WTC11 (cell line): ENCODE data around the gene IQSEC1. TPM values are rescaled to one million over a fixed set of nuclear protein-coding genes. Genes with fewer than 3 reads are reported as not detected.

Experiments used
- ATAC-seq: fragments of 200-7000 bp; cut with Tn5 transposase; 2 replicates; pipeline ENCODE4 v1.10.0; 2021; ENCODE audit warnings: mild to moderate bottlenecking, moderate library complexity
- CTCF ChIA-PET: fragments of 300-600 bp; sonication (Branson Sonifier 250); formaldehyde crosslinking; loops from one replicate; lab custom pipeline; 2021; ENCODE audit warnings: antibody characterized with exemption; lab: Charles Lee
- POLR2A ChIA-PET: fragments of 350-600 bp; sonication (Branson Sonifier 250); formaldehyde crosslinking; loops from one replicate; lab custom pipeline; 2021; ENCODE audit warnings: antibody characterized with exemption; lab: Charles Lee
- DNase-seq: peaks from one replicate; pipeline ENCODE4 v3.0.0; 2021; ENCODE audit warnings: low spot score
- H3K27ac Mint-ChIP-seq: 2 replicates; pipeline ENCODE4 v1.8.0; 2021; ENCODE audit warnings: mixed read lengths
- H3K27me3 Mint-ChIP-seq: 2 replicates; pipeline ENCODE4 v1.8.0; 2021; ENCODE audit warnings: low read depth, mild to moderate bottlenecking, moderate library complexity, mixed read lengths
- H3K36me3 Mint-ChIP-seq: 2 replicates; pipeline ENCODE4 v1.8.0; 2021; ENCODE audit warnings: mixed read lengths
- H3K4me1 Mint-ChIP-seq: 2 replicates; pipeline ENCODE4 v1.8.0; 2022; ENCODE audit warnings: mixed read lengths
- H3K4me3 Mint-ChIP-seq: 2 replicates; pipeline ENCODE4 v1.8.0; 2021; ENCODE audit warnings: mild to moderate bottlenecking, moderate library complexity, mixed read lengths
- H3K9me3 Mint-ChIP-seq: 2 replicates; pipeline ENCODE4 v1.8.0; 2021; ENCODE audit warnings: mixed read lengths
- ATF1 ChIP-seq: sonication (generic); formaldehyde crosslinking; IDR thresholded peaks from 2 replicates; pipeline ENCODE4 v1.8.1; 2023; ENCODE audit warnings: mild to moderate bottlenecking, moderate library complexity, missing genetic modification reagents
- CREB1 ChIP-seq: sonication (generic); formaldehyde crosslinking; IDR thresholded peaks from 2 replicates; pipeline ENCODE4 v1.8.0; 2023; ENCODE audit warnings: mild to moderate bottlenecking, missing genetic modification reagents
- KAT7 ChIP-seq: sonication (generic); formaldehyde crosslinking; IDR thresholded peaks from 2 replicates; pipeline ENCODE4 v1.8.1; 2023; ENCODE audit warnings: missing genetic modification reagents, mild to moderate bottlenecking, borderline replicate concordance
- NFE2L1 ChIP-seq: sonication (generic); formaldehyde crosslinking; IDR thresholded peaks from 2 replicates; pipeline ENCODE4 v1.8.1; 2023; ENCODE audit warnings: missing genetic modification reagents
- NR3C1 ChIP-seq: sonication (generic); formaldehyde crosslinking; conservative IDR thresholded peaks from 2 replicates; pipeline ENCODE4 v1.8.1; 2023; ENCODE audit warnings: low read depth, mild to moderate bottlenecking, missing genetic modification reagents
- SMAD4 ChIP-seq: sonication (generic); formaldehyde crosslinking; IDR thresholded peaks from 2 replicates; pipeline ENCODE4 v1.8.0; 2022; ENCODE audit warnings: mild to moderate bottlenecking, missing genetic modification reagents
- SOX15 ChIP-seq: fragments of 250-450 bp; sonication (Bioruptor Pico); IDR thresholded peaks from 2 replicates; pipeline ENCODE4 v1.9.0; 2021; ENCODE audit warnings: mild to moderate bottlenecking
- ZNF317 ChIP-seq: sonication (generic); formaldehyde crosslinking; IDR thresholded peaks from 2 replicates; pipeline ENCODE4 v1.8.1; 2023; ENCODE audit warnings: low read depth, mild to moderate bottlenecking, moderate library complexity, missing genetic modification reagents, borderline replicate concordance
- ZNF423 ChIP-seq: fragments of 250-450 bp; sonication (Bioruptor Pico); IDR thresholded peaks from 2 replicates; pipeline ENCODE4 v2.1.2; 2022; ENCODE audit warnings: mild to moderate bottlenecking, moderate library complexity
- ZNF671 ChIP-seq: fragments of 250-450 bp; sonication (Bioruptor Pico); IDR thresholded peaks from 2 replicates; pipeline ENCODE4 v1.8.0; 2021; ENCODE audit warnings: mild to moderate bottlenecking
- total RNA-seq: library from RNA; stranded (reverse); gene quantifications from 3 replicates; pipeline ENCODE4 v1.2.3, GENCODE V29; 2021
- TF ChIP-seq, protein P1 (sequence below): sonication (generic); formaldehyde crosslinking; IDR thresholded peaks from 2 replicates; pipeline ENCODE4 v1.8.1; 2023; ENCODE audit warnings: mild to moderate bottlenecking, missing genetic modification reagents, borderline replicate concordance
- TF ChIP-seq, protein P2 (sequence below): fragments of 250-450 bp; sonication (Bioruptor Pico); IDR thresholded peaks from 2 replicates; pipeline ENCODE4 v1.9.0; 2021; ENCODE audit warnings: mild to moderate bottlenecking
- TF ChIP-seq, protein P3 (sequence below): sonication (generic); formaldehyde crosslinking; IDR thresholded peaks from 2 replicates; pipeline ENCODE4 v1.8.0; 2023; ENCODE audit warnings: missing genetic modification reagents, mild to moderate bottlenecking, borderline replicate concordance
- TF ChIP-seq, protein P4 (sequence below): fragments of 250-450 bp; sonication (Bioruptor Pico); IDR thresholded peaks from 2 replicates; pipeline ENCODE4 v2.1.2; 2022; ENCODE audit warnings: mild to moderate bottlenecking, moderate library complexity
- TF ChIP-seq, protein P5 (sequence below): fragments of 250-450 bp; sonication (Bioruptor Pico); conservative IDR thresholded peaks from 2 replicates; pipeline ENCODE4 v1.9.0; 2021; ENCODE audit warnings: mild to moderate bottlenecking
- TF ChIP-seq, protein P6 (sequence below): sonication (generic); formaldehyde crosslinking; IDR thresholded peaks from 2 replicates; pipeline ENCODE4 v1.8.1; 2022; ENCODE audit warnings: mild to moderate bottlenecking, missing genetic modification reagents, moderate library complexity, borderline replicate concordance
- TF ChIP-seq, protein P7 (sequence below): sonication (generic); formaldehyde crosslinking; IDR thresholded peaks from 2 replicates; pipeline ENCODE4 v1.8.0; 2022; ENCODE audit warnings: mild to moderate bottlenecking, missing genetic modification reagents

IQSEC1 gene
- total RNA-seq, 1 experiment from 2014 or later, result 35.0 TPM

DNA sequence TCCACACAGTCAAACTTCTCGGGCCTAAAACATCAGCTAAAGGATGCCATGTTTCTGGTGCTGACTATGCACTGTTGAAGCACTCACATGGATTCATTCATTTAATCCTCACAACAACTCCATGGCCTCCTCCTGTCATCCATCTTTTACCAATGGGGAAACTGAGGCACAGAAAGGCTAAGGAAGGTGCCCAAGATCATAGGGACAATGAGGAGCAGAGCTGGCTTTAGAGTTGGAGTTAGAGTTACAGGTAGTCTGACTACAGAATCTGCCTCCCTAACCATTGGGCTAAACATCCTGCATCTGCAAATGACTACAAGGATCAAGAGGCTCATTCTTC, 111.6 kb downstream of the IQSEC1 start (continued):
- TF ChIP-seq, protein P1, sequence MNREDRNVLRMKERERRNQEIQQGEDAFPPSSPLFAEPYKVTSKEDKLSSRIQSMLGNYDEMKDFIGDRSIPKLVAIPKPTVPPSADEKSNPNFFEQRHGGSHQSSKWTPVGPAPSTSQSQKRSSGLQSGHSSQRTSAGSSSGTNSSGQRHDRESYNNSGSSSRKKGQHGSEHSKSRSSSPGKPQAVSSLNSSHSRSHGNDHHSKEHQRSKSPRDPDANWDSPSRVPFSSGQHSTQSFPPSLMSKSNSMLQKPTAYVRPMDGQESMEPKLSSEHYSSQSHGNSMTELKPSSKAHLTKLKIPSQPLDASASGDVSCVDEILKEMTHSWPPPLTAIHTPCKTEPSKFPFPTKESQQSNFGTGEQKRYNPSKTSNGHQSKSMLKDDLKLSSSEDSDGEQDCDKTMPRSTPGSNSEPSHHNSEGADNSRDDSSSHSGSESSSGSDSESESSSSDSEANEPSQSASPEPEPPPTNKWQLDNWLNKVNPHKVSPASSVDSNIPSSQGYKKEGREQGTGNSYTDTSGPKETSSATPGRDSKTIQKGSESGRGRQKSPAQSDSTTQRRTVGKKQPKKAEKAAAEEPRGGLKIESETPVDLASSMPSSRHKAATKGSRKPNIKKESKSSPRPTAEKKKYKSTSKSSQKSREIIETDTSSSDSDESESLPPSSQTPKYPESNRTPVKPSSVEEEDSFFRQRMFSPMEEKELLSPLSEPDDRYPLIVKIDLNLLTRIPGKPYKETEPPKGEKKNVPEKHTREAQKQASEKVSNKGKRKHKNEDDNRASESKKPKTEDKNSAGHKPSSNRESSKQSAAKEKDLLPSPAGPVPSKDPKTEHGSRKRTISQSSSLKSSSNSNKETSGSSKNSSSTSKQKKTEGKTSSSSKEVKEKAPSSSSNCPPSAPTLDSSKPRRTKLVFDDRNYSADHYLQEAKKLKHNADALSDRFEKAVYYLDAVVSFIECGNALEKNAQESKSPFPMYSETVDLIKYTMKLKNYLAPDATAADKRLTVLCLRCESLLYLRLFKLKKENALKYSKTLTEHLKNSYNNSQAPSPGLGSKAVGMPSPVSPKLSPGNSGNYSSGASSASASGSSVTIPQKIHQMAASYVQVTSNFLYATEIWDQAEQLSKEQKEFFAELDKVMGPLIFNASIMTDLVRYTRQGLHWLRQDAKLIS (CRISPR knock-in tag), result no peak
- no peak for TF ChIP-seq KAT7
- no peak for TF ChIP-seq ZNF317 (CRISPR knock-in tag)
- TF ChIP-seq ZNF423 (CRISPR knock-in tag), result no peak
- no peak for TF ChIP-seq NFE2L1 (CRISPR knock-in tag)
- TF ChIP-seq, all 79 proteins: peak for 0

DNA sequence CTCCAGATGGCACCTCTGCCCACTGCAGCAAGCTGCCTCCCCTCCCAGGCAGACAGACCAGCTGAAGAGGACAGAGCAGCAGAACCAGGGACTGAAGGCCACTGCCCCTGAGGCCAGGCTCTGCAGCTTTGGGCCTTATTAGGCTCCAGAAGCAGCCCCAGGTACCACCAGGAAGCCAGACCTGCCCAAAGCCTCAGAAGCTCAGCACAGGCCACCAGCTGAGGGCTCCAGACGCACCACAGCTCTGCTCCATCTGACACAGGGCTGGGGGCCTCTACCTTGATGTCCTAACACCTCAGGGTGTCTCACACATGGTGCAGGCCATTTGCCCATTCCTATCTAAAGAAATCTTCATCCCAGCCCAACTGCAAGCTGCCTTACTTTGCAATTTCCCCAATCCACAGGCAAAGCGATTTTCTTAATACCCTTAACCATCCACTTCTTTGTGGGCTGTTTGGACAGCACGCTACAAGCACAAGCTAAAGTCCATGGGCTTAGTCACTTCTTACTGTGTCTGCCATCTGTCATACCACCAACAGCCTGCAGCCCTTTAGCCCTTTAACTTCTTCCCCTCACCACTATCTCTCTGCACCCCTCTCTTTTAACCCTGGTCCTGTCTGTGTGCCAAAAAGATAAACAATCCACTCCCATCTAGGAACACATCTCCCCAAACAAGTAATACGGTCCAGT, 112.1 kb downstream of the IQSEC1 start:
- no peak overlapping the region for H3K4me3 Mint-ChIP-seq
- DNase-seq (no peak), ATAC-seq (no peak)
- CTCF ChIA-PET, result interaction anchor here (0.6 to 4.0 kb wide), 6 partner anchors 14 to 131 kb away, joined by 3 to 14 read pairs (median 4); no protein-coding TSS in a partner anchor
- TF ChIP-seq NR3C1 (no peak), SMAD4 (no peak), ZNF671 (no peak), SOX15 (CRISPR knock-in tag) (no peak), CREB1 (no peak), ATF1 (CRISPR knock-in tag) (no peak)
- TF ChIP-seq, protein P2, sequence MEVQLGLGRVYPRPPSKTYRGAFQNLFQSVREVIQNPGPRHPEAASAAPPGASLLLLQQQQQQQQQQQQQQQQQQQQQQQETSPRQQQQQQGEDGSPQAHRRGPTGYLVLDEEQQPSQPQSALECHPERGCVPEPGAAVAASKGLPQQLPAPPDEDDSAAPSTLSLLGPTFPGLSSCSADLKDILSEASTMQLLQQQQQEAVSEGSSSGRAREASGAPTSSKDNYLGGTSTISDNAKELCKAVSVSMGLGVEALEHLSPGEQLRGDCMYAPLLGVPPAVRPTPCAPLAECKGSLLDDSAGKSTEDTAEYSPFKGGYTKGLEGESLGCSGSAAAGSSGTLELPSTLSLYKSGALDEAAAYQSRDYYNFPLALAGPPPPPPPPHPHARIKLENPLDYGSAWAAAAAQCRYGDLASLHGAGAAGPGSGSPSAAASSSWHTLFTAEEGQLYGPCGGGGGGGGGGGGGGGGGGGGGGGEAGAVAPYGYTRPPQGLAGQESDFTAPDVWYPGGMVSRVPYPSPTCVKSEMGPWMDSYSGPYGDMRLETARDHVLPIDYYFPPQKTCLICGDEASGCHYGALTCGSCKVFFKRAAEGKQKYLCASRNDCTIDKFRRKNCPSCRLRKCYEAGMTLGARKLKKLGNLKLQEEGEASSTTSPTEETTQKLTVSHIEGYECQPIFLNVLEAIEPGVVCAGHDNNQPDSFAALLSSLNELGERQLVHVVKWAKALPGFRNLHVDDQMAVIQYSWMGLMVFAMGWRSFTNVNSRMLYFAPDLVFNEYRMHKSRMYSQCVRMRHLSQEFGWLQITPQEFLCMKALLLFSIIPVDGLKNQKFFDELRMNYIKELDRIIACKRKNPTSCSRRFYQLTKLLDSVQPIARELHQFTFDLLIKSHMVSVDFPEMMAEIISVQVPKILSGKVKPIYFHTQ, result no peak
- TF ChIP-seq, protein P3, sequence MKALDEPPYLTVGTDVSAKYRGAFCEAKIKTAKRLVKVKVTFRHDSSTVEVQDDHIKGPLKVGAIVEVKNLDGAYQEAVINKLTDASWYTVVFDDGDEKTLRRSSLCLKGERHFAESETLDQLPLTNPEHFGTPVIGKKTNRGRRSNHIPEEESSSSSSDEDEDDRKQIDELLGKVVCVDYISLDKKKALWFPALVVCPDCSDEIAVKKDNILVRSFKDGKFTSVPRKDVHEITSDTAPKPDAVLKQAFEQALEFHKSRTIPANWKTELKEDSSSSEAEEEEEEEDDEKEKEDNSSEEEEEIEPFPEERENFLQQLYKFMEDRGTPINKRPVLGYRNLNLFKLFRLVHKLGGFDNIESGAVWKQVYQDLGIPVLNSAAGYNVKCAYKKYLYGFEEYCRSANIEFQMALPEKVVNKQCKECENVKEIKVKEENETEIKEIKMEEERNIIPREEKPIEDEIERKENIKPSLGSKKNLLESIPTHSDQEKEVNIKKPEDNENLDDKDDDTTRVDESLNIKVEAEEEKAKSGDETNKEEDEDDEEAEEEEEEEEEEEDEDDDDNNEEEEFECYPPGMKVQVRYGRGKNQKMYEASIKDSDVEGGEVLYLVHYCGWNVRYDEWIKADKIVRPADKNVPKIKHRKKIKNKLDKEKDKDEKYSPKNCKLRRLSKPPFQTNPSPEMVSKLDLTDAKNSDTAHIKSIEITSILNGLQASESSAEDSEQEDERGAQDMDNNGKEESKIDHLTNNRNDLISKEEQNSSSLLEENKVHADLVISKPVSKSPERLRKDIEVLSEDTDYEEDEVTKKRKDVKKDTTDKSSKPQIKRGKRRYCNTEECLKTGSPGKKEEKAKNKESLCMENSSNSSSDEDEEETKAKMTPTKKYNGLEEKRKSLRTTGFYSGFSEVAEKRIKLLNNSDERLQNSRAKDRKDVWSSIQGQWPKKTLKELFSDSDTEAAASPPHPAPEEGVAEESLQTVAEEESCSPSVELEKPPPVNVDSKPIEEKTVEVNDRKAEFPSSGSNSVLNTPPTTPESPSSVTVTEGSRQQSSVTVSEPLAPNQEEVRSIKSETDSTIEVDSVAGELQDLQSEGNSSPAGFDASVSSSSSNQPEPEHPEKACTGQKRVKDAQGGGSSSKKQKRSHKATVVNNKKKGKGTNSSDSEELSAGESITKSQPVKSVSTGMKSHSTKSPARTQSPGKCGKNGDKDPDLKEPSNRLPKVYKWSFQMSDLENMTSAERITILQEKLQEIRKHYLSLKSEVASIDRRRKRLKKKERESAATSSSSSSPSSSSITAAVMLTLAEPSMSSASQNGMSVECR, result no peak
- TF ChIP-seq, protein P4, sequence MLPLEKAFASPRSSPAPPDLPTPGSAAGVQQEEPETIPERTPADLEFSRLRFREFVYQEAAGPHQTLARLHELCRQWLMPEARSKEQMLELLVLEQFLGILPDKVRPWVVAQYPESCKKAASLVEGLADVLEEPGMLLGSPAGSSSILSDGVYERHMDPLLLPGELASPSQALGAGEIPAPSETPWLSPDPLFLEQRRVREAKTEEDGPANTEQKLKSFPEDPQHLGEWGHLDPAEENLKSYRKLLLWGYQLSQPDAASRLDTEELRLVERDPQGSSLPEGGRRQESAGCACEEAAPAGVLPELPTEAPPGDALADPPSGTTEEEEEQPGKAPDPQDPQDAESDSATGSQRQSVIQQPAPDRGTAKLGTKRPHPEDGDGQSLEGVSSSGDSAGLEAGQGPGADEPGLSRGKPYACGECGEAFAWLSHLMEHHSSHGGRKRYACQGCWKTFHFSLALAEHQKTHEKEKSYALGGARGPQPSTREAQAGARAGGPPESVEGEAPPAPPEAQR (CRISPR knock-in tag), result no peak
- TF ChIP-seq, protein P5, sequence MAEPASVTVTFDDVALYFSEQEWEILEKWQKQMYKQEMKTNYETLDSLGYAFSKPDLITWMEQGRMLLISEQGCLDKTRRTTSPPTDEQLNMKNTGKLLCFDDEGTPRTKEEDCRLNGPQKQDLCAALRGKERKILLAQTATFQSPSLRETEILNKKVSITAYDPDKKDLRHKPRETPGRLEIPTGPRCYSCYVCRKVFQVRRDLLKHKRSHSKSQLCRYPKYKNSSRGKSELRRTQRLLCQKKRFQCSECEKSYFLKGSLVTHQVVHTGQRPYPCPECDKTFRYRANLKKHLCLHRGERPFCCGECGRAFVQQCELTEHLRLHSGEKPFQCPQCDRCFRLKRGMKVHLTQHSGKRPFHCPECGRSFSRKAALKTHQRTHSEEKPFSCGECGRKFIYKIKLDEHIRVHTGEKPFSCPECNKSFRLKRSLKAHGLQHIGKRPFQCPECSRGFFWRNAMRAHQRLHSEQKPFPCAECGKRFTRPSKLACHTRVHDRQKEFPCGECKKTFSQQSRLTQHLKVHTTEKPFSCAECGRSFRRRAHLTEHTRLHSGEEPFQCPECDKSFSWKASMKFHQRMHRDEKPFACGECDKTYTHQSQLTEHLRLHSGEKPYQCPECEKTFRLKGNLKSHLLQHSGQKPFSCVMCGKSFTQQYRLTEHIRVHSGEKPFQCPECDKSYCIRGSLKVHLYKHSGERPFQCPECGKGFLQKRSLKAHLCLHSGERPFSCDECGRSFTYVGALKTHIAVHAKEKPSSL (CRISPR knock-in tag), result no peak
- TF ChIP-seq, protein P6, sequence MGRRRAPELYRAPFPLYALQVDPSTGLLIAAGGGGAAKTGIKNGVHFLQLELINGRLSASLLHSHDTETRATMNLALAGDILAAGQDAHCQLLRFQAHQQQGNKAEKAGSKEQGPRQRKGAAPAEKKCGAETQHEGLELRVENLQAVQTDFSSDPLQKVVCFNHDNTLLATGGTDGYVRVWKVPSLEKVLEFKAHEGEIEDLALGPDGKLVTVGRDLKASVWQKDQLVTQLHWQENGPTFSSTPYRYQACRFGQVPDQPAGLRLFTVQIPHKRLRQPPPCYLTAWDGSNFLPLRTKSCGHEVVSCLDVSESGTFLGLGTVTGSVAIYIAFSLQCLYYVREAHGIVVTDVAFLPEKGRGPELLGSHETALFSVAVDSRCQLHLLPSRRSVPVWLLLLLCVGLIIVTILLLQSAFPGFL (CRISPR knock-in tag), result no peak
- TF ChIP-seq, protein P7, sequence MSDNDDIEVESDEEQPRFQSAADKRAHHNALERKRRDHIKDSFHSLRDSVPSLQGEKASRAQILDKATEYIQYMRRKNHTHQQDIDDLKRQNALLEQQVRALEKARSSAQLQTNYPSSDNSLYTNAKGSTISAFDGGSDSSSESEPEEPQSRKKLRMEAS, result no peak
- no peaks in the 10 kb centered on the region for H3K27me3 Mint-ChIP-seq
- no peaks in the 10 kb centered on the region for H3K9me3 Mint-ChIP-seq
- POLR2A ChIA-PET, result interaction anchor here (0.6 kb wide), 1 partner anchor 28 kb away, joined by 3 read pairs; no protein-coding TSS in a partner anchor
- H3K36me3 Mint-ChIP-seq, result no peaks in the 10 kb centered on the region
- no peak overlapping the region for H3K27ac Mint-ChIP-seq
- peaks cover 35% of the 10 kb centered on the region for H3K4me1 Mint-ChIP-seq
